H9 (cell line): Measurements from ENCODE around the gene PITPNM3. TPM values are rescaled to one million over a fixed set of nuclear protein-coding genes. Genes with fewer than 3 reads are reported as not detected.
A peak's percentile ranks its signal among the peaks of the same experiment; 100 is the strongest.

Experiments used
- DNase-seq: peaks from one replicate; pipeline ENCODE4 v3.0.0-alpha.2; 2017
- H2AFZ ChIP-seq: one replicate; pipeline ENCODE4 v1.6.1; 2013; ENCODE audit warnings: mild to moderate bottlenecking, low read length, control low read depth, moderate library complexity
- H2AK5ac ChIP-seq: 2 replicates; pipeline ENCODE4 v1.6.1; 2013; ENCODE audit warnings: low read length, control low read depth, mixed read lengths; ENCODE audit not compliant: insufficient read length
- H2BK120ac ChIP-seq: one replicate; pipeline ENCODE4 v1.6.1; 2013; ENCODE audit warnings: low read depth, mild to moderate bottlenecking, low read length, control low read depth, inconsistent platforms; ENCODE audit not compliant: poor library complexity, severe bottlenecking
- H2BK12ac ChIP-seq: 2 replicates; pipeline ENCODE4 v1.6.1; 2013; ENCODE audit warnings: low read length, control low read depth, mixed read lengths, low read depth; ENCODE audit not compliant: insufficient read length
- H2BK15ac ChIP-seq: 2 replicates; pipeline ENCODE4 v1.6.1; 2013; ENCODE audit warnings: low read depth, low read length, control low read depth
- H2BK20ac ChIP-seq: one replicate; pipeline ENCODE4 v1.6.1; 2013; ENCODE audit warnings: low read depth, mild to moderate bottlenecking, low read length, control low read depth, inconsistent platforms; ENCODE audit not compliant: poor library complexity, severe bottlenecking
- H2BK5ac ChIP-seq: 2 replicates; pipeline ENCODE4 v1.6.1; 2013; ENCODE audit warnings: low read length, control low read depth, mixed read lengths; ENCODE audit not compliant: insufficient read length
- H3K14ac ChIP-seq: 2 replicates; pipeline ENCODE4 v1.6.1; 2013; ENCODE audit warnings: low read length, control low read depth; ENCODE audit not compliant: insufficient read depth
- H3K18ac ChIP-seq: 2 replicates; pipeline ENCODE4 v1.6.1; 2013; ENCODE audit warnings: low read depth, mild to moderate bottlenecking, mixed read lengths, low read length, control low read depth; ENCODE audit not compliant: insufficient read length
- H3K23ac ChIP-seq: 2 replicates; pipeline ENCODE4 v1.6.1; 2013; ENCODE audit warnings: low read length, control low read depth, mixed read lengths, low read depth; ENCODE audit not compliant: insufficient read length
- H3K23me2 ChIP-seq: 2 replicates; pipeline ENCODE4 v1.6.1; 2013; ENCODE audit warnings: low read depth, mild to moderate bottlenecking, mixed read lengths, low read length, control low read depth; ENCODE audit not compliant: insufficient read length, poor library complexity, severe bottlenecking
- H3K27ac ChIP-seq: 2 replicates; pipeline ENCODE4 v1.5.1; 2013; ENCODE audit warnings: low read length, control low read depth, mixed read lengths, low read depth; ENCODE audit not compliant: insufficient read length
- H3K27me3 ChIP-seq: 2 replicates; pipeline ENCODE4 v1.6.1; 2013; ENCODE audit warnings: low read length, control low read depth, inconsistent platforms; ENCODE audit not compliant: insufficient read depth
- H3K4ac ChIP-seq: 2 replicates; pipeline ENCODE4 v1.6.1; 2013; ENCODE audit warnings: low read depth, mild to moderate bottlenecking, control low read depth, inconsistent platforms, low read length, moderate library complexity
- H3K4me1 ChIP-seq: 2 replicates; pipeline ENCODE4 v1.6.1; 2013; ENCODE audit warnings: low read length, control low read depth, inconsistent platforms; ENCODE audit not compliant: insufficient read depth
- H3K4me2 ChIP-seq: 2 replicates; pipeline ENCODE4 v1.6.1; 2013; ENCODE audit warnings: low read length, control low read depth, mixed read lengths; ENCODE audit not compliant: insufficient read length, insufficient read depth
- H3K56ac ChIP-seq: 2 replicates; pipeline ENCODE4 v1.6.1; 2013; ENCODE audit warnings: low read depth, mild to moderate bottlenecking, mixed read lengths, low read length, control low read depth; ENCODE audit not compliant: insufficient read length
- H3K79me1 ChIP-seq: 2 replicates; pipeline ENCODE4 v1.6.1; 2013; ENCODE audit warnings: low read depth, mild to moderate bottlenecking, moderate library complexity, low read length, control low read depth, inconsistent platforms; ENCODE audit not compliant: insufficient read depth, poor library complexity, severe bottlenecking
- H3K79me2 ChIP-seq: 2 replicates; pipeline ENCODE4 v1.6.1; 2013; ENCODE audit warnings: low read length, control low read depth, inconsistent platforms; ENCODE audit not compliant: insufficient read depth
- H3K9ac ChIP-seq: 2 replicates; pipeline ENCODE4 v1.6.1; 2013; ENCODE audit warnings: low read length, control low read depth, mixed read lengths; ENCODE audit not compliant: insufficient read length; ENCODE audit errors: extremely low read depth
- H3K9me3 ChIP-seq: one replicate; pipeline ENCODE4 v1.6.1; 2013; ENCODE audit warnings: low read depth, low read length, inconsistent platforms; ENCODE audit not compliant: control insufficient read depth
- H3T11ph ChIP-seq: one replicate; pipeline ENCODE4 v1.6.1; 2013; ENCODE audit warnings: mild to moderate bottlenecking, low read length, control low read depth, inconsistent platforms
- H4K20me1 ChIP-seq: one replicate; pipeline ENCODE4 v1.6.1; 2013; ENCODE audit not compliant: control insufficient read depth, insufficient read length, insufficient read depth
- H4K5ac ChIP-seq: 2 replicates; pipeline ENCODE4 v1.6.1; 2013; ENCODE audit warnings: low read depth, mild to moderate bottlenecking, mixed read lengths, low read length, control low read depth; ENCODE audit not compliant: insufficient read length
- H4K8ac ChIP-seq: replicated peaks from 2 replicates; pipeline ENCODE4 v1.6.1; 2013; ENCODE audit warnings: low read length, control low read depth, mixed read lengths, low read depth; ENCODE audit not compliant: insufficient read length
- H4K91ac ChIP-seq: 2 replicates; pipeline ENCODE4 v1.6.1; 2013; ENCODE audit warnings: low read depth, mild to moderate bottlenecking, moderate library complexity, mixed read lengths, low read length, control low read depth; ENCODE audit not compliant: insufficient read length
- H3K27ac Mint-ChIP-seq, 3 experiments: 2 replicates in 2 of 3; 3 replicates in 1 of 3; pipeline ENCODE4 v1.8.0; 2020 to 2021; ENCODE audit warnings: mixed read lengths in 3 of 3, mild to moderate bottlenecking in 1 of 3, moderate library complexity in 1 of 3
- H3K27me3 Mint-ChIP-seq: 2 replicates; pipeline ENCODE4 v1.8.0; 2021; ENCODE audit warnings: low read depth, mild to moderate bottlenecking, moderate library complexity, mixed read lengths
- H3K36me3 Mint-ChIP-seq, 3 experiments: 2 replicates in 2 of 3; 3 replicates in 1 of 3; pipeline ENCODE4 v1.8.0; 2020 to 2021; ENCODE audit warnings: low read depth in 3 of 3, mixed read lengths in 3 of 3; ENCODE audit not compliant: insufficient read depth in 1 of 3
- H3K4me1 Mint-ChIP-seq, 2 experiments: 2 replicates each; pipeline ENCODE4 v1.8.0; 2020; ENCODE audit warnings: mixed read lengths in 2 of 2
- H3K4me3 Mint-ChIP-seq, 2 experiments: 2 replicates in 1 of 2; 3 replicates in 1 of 2; pipeline ENCODE4 v1.8.0; 2020 to 2021; ENCODE audit warnings: mild to moderate bottlenecking in 2 of 2, mixed read lengths in 2 of 2, moderate library complexity in 1 of 2
- H3K9me3 Mint-ChIP-seq, 2 experiments: 2 replicates in 1 of 2; 3 replicates in 1 of 2; pipeline ENCODE4 v1.8.0; 2020; ENCODE audit warnings: mild to moderate bottlenecking in 2 of 2, mixed read lengths in 2 of 2, moderate library complexity in 1 of 2
- CTCF ChIP-seq: fragments of 200-600 bp; sonication (generic); conservative IDR thresholded peaks from 3 replicates; pipeline ENCODE4 v1.8.0; 2021; ENCODE audit warnings: antibody characterized with exemption, mild to moderate bottlenecking
- WGBS: extraction: QIAGEN DNeasy Blood & Tissue Kit; methylation state at CpG from one replicate; pipeline ENCODE4 v1.1.7; 2013; ENCODE audit warnings: missing lambda C conversion rate, low lambda C conversion rate, mixed read lengths; ENCODE audit not compliant: insufficient read length; ENCODE audit errors: extremely low coverage; 5-methylcytosine and 5-hydroxymethylcytosine counted together
- total RNA-seq: library from RNA; stranded (reverse); gene quantifications from 2 replicates; pipeline ENCODE4 v1.2.1, GENCODE V29; 2021

PITPNM3 gene
- total RNA-seq, 1 experiment from 2014 or later = 3.4 TPM

- H4K8ac ChIP-seq = no peak overlapping the region
- H3K23me2 ChIP-seq = no peaks in the 10 kb centered on the region
- no peak overlapping the region for H2BK120ac ChIP-seq
- no peak overlapping the region for H3K4me2 ChIP-seq
- no peak overlapping the region for H3K4ac ChIP-seq
- TF ChIP-seq CTCF = peak; percentile 88
- no peaks in the 10 kb centered on the region for H4K20me1 ChIP-seq
- Mint-ChIP-seq H3K36me3 (peaks cover 4 to 16% (median 7%) of the 10 kb centered on the region in 3 experiments; a peak in 6 of 7 replicates), H3K9me3 (peaks cover 6 to 13% of the 10 kb centered on the region in 2 experiments), H3K27me3 (peaks cover 1% of the 10 kb centered on the region), H3K4me3 (no peak overlapping the region), H3K4me1 (peaks cover 45 to 56% of the 10 kb centered on the region in 2 experiments), H3K27ac (0 out of 7 replicates have a peak overlapping the region, but pooled peaks of 1 of the 3 experiments have one; percentile 30)
- H3K27me3 ChIP-seq = no peaks in the 10 kb centered on the region
- no peak overlapping the region for H3K27ac ChIP-seq
- H2AK5ac ChIP-seq = no peak overlapping the region
- no peaks in the 10 kb centered on the region for H3K79me1 ChIP-seq
- H3K4me1 ChIP-seq = peaks cover 5% of the 10 kb centered on the region; the same call in 1 of the 2 replicates
- H4K5ac ChIP-seq = no peak overlapping the region
- no CpG with 5 or more reads among the region's 9 CpGs for WGBS
- no peak overlapping the region for H2AFZ ChIP-seq
- peak; percentile 92 for DNase-seq
- H3K23ac ChIP-seq = no peak overlapping the region
- H3K14ac ChIP-seq = no peak overlapping the region
- H3K9ac ChIP-seq = no peak overlapping the region
- H3K79me2 ChIP-seq = no peaks in the 10 kb centered on the region
- H3K18ac ChIP-seq = no peak overlapping the region
- H3T11ph ChIP-seq = no peak overlapping the region
- no peak overlapping the region for H2BK12ac ChIP-seq
- no peaks in the 10 kb centered on the region for H3K9me3 ChIP-seq
- H4K91ac ChIP-seq = no peak overlapping the region
- no peak overlapping the region for H2BK20ac ChIP-seq
- no peak overlapping the region for H3K56ac ChIP-seq
- no peak overlapping the region for H2BK5ac ChIP-seq
- H2BK15ac ChIP-seq = no peak overlapping the region
These were observed 120.4 kb downstream of the PITPNM3 start for GRCh38 chr17:6435968-6436367.
